Astrocyte of the spinal cord (primary cell): ENCODE results near the gene NUP42.

ENCODE experiments used
- DNase-seq: peaks from one replicate; pipeline ENCODE4 v3.0.0; 2011; ENCODE audit warnings: low read depth, low spot score
- H3K4me3 ChIP-seq: 2 replicates; pipeline ENCODE4 v1.5.1; 2011; ENCODE audit warnings: low read depth, mild to moderate bottlenecking, low read length, moderate library complexity
- CTCF ChIP-seq: IDR thresholded peaks from 2 replicates; pipeline ENCODE4 v1.5.1; 2012; ENCODE audit warnings: low read depth, mild to moderate bottlenecking, low read length, inconsistent platforms
- in situ Hi-C: cut with HindIII; loops from 2 replicates; pipeline ENCODE4 v1.10.0; 2017; ENCODE audit warnings: low sequenced_read_pairs

NUP42 gene

GRCh38 chr7:23239698-23240097, 57.9 kb downstream of the NUP42 start:
- no peak for DNase-seq
- no peak overlapping the region for H3K4me3 ChIP-seq
- in situ Hi-C loops, result no loop called here
- TF ChIP-seq CTCF, result no peak

- no peak for DNase-seq
- TF ChIP-seq CTCF, result no peak
- in situ Hi-C loops, result no loop called here
- H3K4me3 ChIP-seq, result no peak overlapping the region
Observed at GRCh38 chr7:23242321-23242720, 60.5 kb downstream of the NUP42 start.

- TF ChIP-seq CTCF, result no peak
- DNase-seq, result no peak
- in situ Hi-C loops, result no loop called here
- H3K4me3 ChIP-seq, result no peak overlapping the region
Observed at GRCh38 chr7:23242935-23243334, 61.1 kb downstream of the NUP42 start.

- in situ Hi-C loops, result no loop called here
- no peak for TF ChIP-seq CTCF
- peak; percentile 52 for DNase-seq
- peak within 1 kb of the TSS; percentile 17 for H3K4me3 ChIP-seq
Observed at GRCh38 chr7:23246555-23246954, 64.7 kb downstream of the NUP42 start, which contains the start of gene GPNMB. Gene GPNMB, plus strand, starts transcription at chr7:23246775. Its CDS starts 83 bp downstream, at chr7:23246858.

GRCh38 chr7:23247046-23247602, 65.3 kb downstream of the NUP42 start:
- no peak for DNase-seq
- in situ Hi-C loops, result no loop called here
- H3K4me3 ChIP-seq, result peak overlapping the region; percentile 17
- no peak for TF ChIP-seq CTCF

- no peak for TF ChIP-seq CTCF
- in situ Hi-C loops, result no loop called here
- H3K4me3 ChIP-seq, result peak overlapping the region; percentile 17
- no peak for DNase-seq
Observed at GRCh38 chr7:23247603-23248335, 65.9 kb downstream of the NUP42 start.
